Stimulated activated effector memory CD8-positive, alpha-beta T cell treated with anti-CD3 and anti-CD28 coated beads, Interleukin-12 subunit alpha, Interleukin-12 subunit beta, amount 100 ng/mL, for 72 hours (primary cell): Measurements from ENCODE around the gene FERMT3.
A peak's percentile ranks its signal among the peaks of the same experiment; 100 is the strongest.

Experiments
- ATAC-seq: fragments of 150-1000 bp; cut with Tn5 transposase; 2 replicates; pipeline ENCODE4 v1.10.0; 2021
- DNase-seq, 2 donors: peaks; one replicate each; pipeline ENCODE4 v3.0.0; 2021 to 2022; ENCODE audit warnings: low spot score in 2 of 2
- H3K27ac Mint-ChIP-seq: one replicate; pipeline ENCODE4 v1.8.0; 2022; ENCODE audit warnings: mild to moderate bottlenecking, mixed read lengths
- H3K36me3 Mint-ChIP-seq: one replicate; pipeline ENCODE4 v1.8.0; 2022; ENCODE audit warnings: mild to moderate bottlenecking, mixed read lengths
- H3K4me1 Mint-ChIP-seq: one replicate; pipeline ENCODE4 v1.8.0; 2022; ENCODE audit warnings: mixed read lengths
- H3K4me3 Mint-ChIP-seq: one replicate; pipeline ENCODE4 v1.8.0; 2022; ENCODE audit warnings: mild to moderate bottlenecking, mixed read lengths
- H3K9me3 Mint-ChIP-seq: one replicate; pipeline ENCODE4 v1.8.0; 2022; ENCODE audit warnings: mixed read lengths

Gene FERMT3

DNA sequence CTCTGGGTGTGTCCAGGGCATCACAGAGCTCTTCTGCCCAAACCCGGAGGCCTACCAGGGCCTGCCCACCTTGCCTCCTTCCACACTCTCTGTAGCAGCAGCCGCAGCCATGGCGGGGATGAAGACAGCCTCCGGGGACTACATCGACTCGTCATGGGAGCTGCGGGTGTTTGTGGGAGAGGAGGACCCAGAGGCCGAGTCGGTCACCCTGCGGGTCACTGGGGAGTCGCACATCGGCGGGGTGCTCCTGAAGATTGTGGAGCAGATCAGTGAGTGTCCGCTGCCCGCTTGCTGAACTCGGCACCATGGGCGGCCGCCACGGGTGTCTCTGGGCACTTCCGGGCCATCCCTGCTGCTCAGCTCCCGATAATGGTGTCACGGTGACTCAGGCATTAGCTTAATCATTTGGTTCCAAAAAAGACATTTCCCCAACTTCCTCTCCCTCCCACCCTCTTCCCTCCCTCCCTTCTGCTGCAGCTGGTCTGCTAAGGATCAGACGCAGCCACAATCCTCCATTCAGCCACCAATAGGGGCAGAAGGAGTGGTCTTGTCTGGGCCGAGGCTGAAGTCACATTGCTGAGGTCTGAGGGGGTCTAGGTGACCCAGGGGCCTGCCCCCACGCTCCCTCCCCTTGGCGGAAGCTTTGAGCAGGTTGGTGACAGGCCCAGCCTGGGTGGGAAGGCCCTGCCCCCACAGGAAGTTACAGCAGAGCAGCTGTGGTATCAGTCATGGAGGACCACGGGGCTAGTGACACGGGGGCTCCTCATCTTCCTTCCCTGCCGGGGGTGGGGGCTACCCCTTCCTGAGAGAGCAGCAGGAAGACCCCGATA lies 950 bp downstream of the FERMT3 start:
- peaks cover 73% of the 10 kb centered on the region for H3K4me1 Mint-ChIP-seq
- peak overlapping the region; percentile 96 for H3K27ac Mint-ChIP-seq
- ATAC-seq (peak; percentile 89), DNase-seq (peak; percentile 70 to 93)
- no peaks in the 10 kb centered on the region for H3K36me3 Mint-ChIP-seq
- H3K9me3 Mint-ChIP-seq = no peaks in the 10 kb centered on the region
- H3K4me3 Mint-ChIP-seq = peak overlapping the region; percentile 91

DNA sequence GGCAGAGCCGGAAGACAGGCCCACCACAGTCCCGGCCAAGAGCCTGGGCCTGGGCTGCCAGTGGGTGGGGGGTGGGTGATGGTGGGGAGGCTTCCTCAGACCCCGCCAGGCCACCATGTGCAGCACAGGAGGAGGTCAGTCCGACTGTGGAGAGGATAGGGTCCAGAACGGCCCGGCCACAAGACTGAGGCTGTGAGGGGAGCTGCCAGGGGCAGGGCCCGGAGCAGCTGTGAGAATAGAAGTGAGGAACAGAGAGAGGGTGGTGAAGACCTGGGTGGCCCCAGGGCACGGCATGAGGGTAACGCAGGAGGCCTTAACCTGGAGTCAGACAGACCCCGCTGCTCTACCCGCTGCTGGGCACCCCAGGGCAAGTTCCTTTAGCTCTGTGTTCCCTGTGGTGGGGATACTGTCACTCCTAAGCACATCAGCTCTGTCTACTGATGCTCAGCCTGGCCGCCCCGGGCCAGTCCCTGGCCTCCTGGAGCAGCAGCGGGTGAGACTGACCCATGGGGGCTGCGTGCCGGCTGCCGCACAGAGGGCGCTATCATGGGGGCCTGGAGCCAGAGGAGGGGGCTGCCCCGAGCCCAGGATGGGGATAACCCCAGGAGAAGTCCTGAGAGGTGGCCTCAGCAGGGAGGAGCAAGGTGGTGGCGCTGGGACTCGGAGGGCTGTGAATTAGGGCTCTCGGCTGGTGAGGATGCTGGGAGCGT lies 1.7 kb downstream of the FERMT3 start:
- H3K36me3 Mint-ChIP-seq = no peaks in the 10 kb centered on the region
- H3K4me1 Mint-ChIP-seq = peaks cover 75% of the 10 kb centered on the region
- H3K4me3 Mint-ChIP-seq = peak overlapping the region; percentile 91
- no peaks in the 10 kb centered on the region for H3K9me3 Mint-ChIP-seq
- no peak for DNase-seq
- ATAC-seq = no peak
- H3K27ac Mint-ChIP-seq = peak overlapping the region; percentile 96

DNA sequence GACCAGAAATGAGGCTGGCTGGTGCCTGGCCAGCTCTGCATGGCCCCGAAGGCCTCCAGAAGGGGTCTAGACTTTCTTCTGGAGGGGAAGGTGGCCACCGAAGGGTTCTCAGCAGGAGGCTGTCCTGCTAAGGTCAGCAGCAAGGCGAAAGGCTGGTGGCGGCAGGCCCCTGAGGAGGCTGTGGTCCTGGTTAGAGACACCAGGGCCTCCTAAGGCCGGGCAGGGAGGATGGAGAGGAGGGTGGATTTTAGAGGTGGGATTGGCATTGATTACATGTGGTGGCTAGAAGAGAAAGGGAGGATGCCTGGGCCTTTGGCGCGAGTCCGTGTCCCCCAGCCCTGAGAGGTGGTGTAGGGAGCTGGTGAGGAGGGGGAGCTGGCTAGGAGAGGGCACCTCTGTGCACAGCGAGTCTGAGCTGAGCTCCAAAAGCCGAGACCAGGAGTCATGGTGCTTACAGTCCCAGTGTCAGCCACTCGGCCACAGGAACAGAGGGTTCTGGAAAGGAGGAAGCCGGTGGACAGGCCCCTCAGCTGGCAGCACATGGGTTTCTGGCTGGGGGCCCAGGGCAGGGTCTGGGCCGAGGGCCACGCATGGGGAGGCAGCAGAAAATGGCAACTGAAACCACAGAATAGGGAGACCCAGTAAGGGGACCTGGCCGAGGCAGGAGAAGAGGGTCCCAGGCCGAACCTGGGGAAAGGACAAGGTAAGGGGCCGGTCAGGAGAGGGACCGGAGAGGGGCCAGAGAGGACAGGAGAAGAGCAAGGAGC lies 2.5 kb downstream of the FERMT3 start:
- peaks cover 72% of the 10 kb centered on the region for H3K4me1 Mint-ChIP-seq
- H3K9me3 Mint-ChIP-seq = no peaks in the 10 kb centered on the region
- DNase-seq (no peak), ATAC-seq (no peak)
- peak overlapping the region; percentile 96 for H3K27ac Mint-ChIP-seq
- H3K4me3 Mint-ChIP-seq = peak overlapping the region; percentile 91
- H3K36me3 Mint-ChIP-seq = no peaks in the 10 kb centered on the region

- DNase-seq (no peak), ATAC-seq (no peak)
- peaks cover 71% of the 10 kb centered on the region for H3K4me1 Mint-ChIP-seq
- peak overlapping the region; percentile 96 for H3K27ac Mint-ChIP-seq
- H3K4me3 Mint-ChIP-seq = peak overlapping the region; percentile 91
- no peaks in the 10 kb centered on the region for H3K9me3 Mint-ChIP-seq
- H3K36me3 Mint-ChIP-seq = no peaks in the 10 kb centered on the region
These were observed 3.0 kb downstream of the FERMT3 start for GRCh38 chr11:64209563-64209843.

DNA sequence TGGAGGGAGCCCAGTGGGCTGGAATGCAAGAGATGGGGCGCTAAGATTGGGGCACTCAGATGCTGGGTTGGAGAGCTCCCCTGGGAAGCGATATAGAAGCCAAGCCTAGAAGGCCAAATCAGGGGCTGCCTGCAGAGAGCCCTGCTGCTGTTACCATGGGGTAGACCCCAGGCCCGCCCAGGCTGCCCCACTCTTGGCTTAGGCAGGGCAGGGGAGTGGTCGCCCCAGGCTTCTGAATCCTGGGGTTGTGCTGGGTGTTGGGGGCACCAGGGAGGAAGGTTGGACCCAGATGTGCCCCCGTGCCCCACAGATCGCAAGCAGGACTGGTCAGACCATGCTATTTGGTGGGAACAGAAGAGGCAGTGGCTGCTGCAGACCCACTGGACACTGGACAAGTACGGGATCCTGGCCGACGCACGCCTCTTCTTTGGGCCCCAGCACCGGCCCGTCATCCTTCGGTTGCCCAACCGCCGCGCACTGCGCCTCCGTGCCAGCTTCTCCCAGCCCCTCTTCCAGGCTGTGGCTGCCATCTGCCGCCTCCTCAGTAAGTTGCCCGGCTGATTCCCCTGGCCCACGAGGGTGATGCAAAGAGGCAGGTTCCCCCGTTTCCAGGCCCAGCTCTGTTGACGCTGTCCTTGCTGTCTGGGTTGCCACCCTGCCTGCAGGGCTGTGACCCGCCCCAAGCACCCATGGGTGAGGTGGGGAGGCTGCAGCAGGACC lies 3.9 kb downstream of the FERMT3 start:
- Mint-ChIP-seq H3K4me3 (no peak overlapping the region), H3K27ac (peak overlapping the region; percentile 96), H3K36me3 (no peaks in the 10 kb centered on the region), H3K4me1 (peaks cover 75% of the 10 kb centered on the region), H3K9me3 (no peaks in the 10 kb centered on the region)
- DNase-seq (no peak), ATAC-seq (no peak)

- Mint-ChIP-seq H3K4me3 (no peak overlapping the region), H3K4me1 (peaks cover 67% of the 10 kb centered on the region), H3K36me3 (no peaks in the 10 kb centered on the region), H3K27ac (peak overlapping the region; percentile 79), H3K9me3 (no peaks in the 10 kb centered on the region)
- no peak for DNase-seq
- no peak for ATAC-seq
These were observed 4.8 kb downstream of the FERMT3 start for GRCh38 chr11:64211181-64211872.

GRCh38 chr11:64216879-64217278 lies 10.4 kb downstream of the FERMT3 start:
- no peak overlapping the region for H3K27ac Mint-ChIP-seq
- ATAC-seq = no peak

DNA sequence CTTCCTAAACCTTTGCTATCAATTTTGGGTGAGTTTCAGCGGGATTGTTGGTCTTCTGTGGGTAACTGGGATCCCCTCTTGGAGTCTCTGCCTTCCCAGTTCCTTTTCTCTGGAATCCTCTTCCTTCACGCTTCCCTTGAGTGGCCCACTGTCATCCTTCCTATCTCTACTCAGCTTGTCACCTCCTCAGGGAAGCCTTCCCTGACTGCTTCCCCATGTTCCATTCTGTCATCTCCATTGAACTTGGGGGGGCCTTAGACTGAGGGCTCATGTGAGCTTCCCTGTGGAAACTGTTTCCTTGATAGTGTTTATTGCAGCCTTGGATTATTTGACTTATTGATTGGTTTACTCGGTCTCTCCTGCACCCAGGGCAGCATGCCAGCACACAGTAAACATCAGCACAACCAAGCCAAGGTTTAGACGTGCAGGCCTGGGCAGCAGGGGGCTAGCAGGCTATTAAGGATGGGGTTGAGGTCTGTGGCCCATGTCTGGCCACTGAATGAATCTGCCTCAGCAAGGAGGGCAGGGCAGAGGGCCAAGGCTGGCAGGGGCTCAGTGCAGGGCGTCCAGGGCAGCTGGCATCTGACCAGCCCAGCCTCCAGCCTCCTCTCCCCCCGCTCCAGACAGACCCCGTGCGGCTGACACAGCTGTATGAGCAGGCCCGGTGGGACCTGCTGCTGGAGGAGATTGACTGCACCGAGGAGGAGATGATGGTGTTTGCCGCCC lies 12.3 kb downstream of the FERMT3 start:
- no peak for DNase-seq
- Mint-ChIP-seq H3K36me3 (peaks cover 30% of the 10 kb centered on the region), H3K4me1 (peaks cover 22% of the 10 kb centered on the region), H3K9me3 (no peaks in the 10 kb centered on the region), H3K4me3 (no peak overlapping the region), H3K27ac (peak overlapping the region; percentile 86)
- no peak for ATAC-seq

More at GRCh38 chr11:64216879-64217278, 10.4 kb downstream of the FERMT3 start:
- H3K36me3 Mint-ChIP-seq = peaks cover 11% of the 10 kb centered on the region
- H3K9me3 Mint-ChIP-seq = no peaks in the 10 kb centered on the region
- DNase-seq = no peak
- H3K4me1 Mint-ChIP-seq = peaks cover 36% of the 10 kb centered on the region
- H3K4me3 Mint-ChIP-seq = no peak overlapping the region

GRCh38 chr11:64219354-64219684 lies 12.8 kb downstream of the FERMT3 start:
- H3K4me1 Mint-ChIP-seq = peaks cover 23% of the 10 kb centered on the region
- no peak for DNase-seq
- H3K27ac Mint-ChIP-seq = peak overlapping the region; percentile 86
- H3K9me3 Mint-ChIP-seq = no peaks in the 10 kb centered on the region
- no peak overlapping the region for H3K4me3 Mint-ChIP-seq
- ATAC-seq = no peak
- H3K36me3 Mint-ChIP-seq = peaks cover 35% of the 10 kb centered on the region

GRCh38 chr11:64219755-64220154 lies 13.2 kb downstream of the FERMT3 start:
- peak overlapping the region; percentile 86 for H3K27ac Mint-ChIP-seq
- DNase-seq (no peak), ATAC-seq (no peak)
- H3K9me3 Mint-ChIP-seq = no peaks in the 10 kb centered on the region
- no peak overlapping the region for H3K4me3 Mint-ChIP-seq
- peaks cover 23% of the 10 kb centered on the region for H3K4me1 Mint-ChIP-seq
- H3K36me3 Mint-ChIP-seq = peaks cover 40% of the 10 kb centered on the region

GRCh38 chr11:64220271-64220670 lies 13.8 kb downstream of the FERMT3 start:
- Mint-ChIP-seq H3K4me1 (peaks cover 23% of the 10 kb centered on the region), H3K4me3 (no peak overlapping the region), H3K27ac (no peak overlapping the region), H3K36me3 (peaks cover 45% of the 10 kb centered on the region), H3K9me3 (no peaks in the 10 kb centered on the region)
- DNase-seq (no peak), ATAC-seq (no peak)

DNA sequence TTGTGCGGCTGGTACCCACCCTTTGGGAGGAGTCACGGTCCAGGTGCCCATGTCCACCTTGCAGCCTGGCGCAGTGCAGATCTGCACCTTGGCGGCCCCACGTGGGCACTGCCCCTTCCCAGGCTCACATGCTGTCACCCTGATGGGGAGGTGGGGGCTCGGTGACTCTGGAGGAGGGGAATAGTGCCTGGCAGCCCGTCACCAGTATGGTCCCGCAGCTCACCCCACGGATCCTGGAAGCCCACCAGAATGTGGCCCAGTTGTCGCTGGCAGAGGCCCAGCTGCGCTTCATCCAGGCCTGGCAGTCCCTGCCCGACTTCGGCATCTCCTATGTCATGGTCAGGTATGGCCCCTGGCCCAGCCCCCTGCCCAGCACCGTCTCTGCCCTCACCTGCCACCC lies 14.3 kb downstream of the FERMT3 start:
- H3K36me3 Mint-ChIP-seq = peaks cover 49% of the 10 kb centered on the region
- H3K4me3 Mint-ChIP-seq = no peak overlapping the region
- peaks cover 24% of the 10 kb centered on the region for H3K4me1 Mint-ChIP-seq
- H3K9me3 Mint-ChIP-seq = no peaks in the 10 kb centered on the region
- peak overlapping the region; percentile 45 for H3K27ac Mint-ChIP-seq
- no peak for DNase-seq
- ATAC-seq = no peak

DNA sequence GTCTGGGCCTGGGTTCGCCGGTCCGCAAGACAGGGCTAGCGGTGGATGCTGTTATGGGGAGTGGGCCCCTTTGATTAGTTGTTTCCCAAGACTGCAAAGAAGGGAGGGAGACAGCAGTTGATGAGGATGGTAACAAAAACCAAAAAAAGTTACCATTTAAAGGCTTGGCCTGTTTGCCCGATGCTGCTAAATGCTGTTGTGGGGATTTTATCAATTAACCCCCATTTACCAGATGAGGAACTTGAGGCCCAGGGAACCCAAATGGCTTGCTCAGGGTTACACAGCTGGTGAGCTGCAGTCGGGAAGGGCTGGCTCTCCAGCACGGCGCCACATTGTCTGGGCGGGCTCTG lies 16.1 kb downstream of the FERMT3 start:
- Mint-ChIP-seq H3K4me1 (peaks cover 34% of the 10 kb centered on the region), H3K9me3 (no peaks in the 10 kb centered on the region), H3K27ac (no peak overlapping the region), H3K36me3 (peaks cover 49% of the 10 kb centered on the region), H3K4me3 (no peak overlapping the region)
- no peak for DNase-seq
- no peak for ATAC-seq

- Mint-ChIP-seq H3K27ac (peak overlapping the region; percentile 86), H3K36me3 (peaks cover 49% of the 10 kb centered on the region), H3K9me3 (no peaks in the 10 kb centered on the region), H3K4me3 (no peak overlapping the region), H3K4me1 (peaks cover 38% of the 10 kb centered on the region)
- no peak for ATAC-seq
- no peak for DNase-seq
These were observed 16.6 kb downstream of the FERMT3 start for GRCh38 chr11:64223001-64223651.
